Smooth muscle cell (in vitro differentiated cells): Measurements from ENCODE around the gene CCDC85B. TPM values are rescaled to one million over a fixed set of nuclear protein-coding genes. Genes with fewer than 3 reads are reported as not detected.

Experiments
- DNase-seq: peaks from one replicate; lab custom pipeline; 2025; ENCODE audit not compliant: unreplicated experiment; lab: John Stamatoyannopoulos, UW
- H2AFZ ChIP-seq: fragments of 200-600 bp; sonication (generic); 2 replicates; pipeline ENCODE4 v1.6.0; 2016; ENCODE audit warnings: antibody characterized with exemption, low read depth, mild to moderate bottlenecking
- H3F3A ChIP-seq: fragments of 200-600 bp; sonication (generic); 2 replicates; pipeline ENCODE4 v1.6.0; 2017; ENCODE audit warnings: antibody characterized with exemption, low read depth
- H3K27ac ChIP-seq: fragments of 200-600 bp; sonication (generic); 2 replicates; pipeline ENCODE4 v1.5.1; 2016; ENCODE audit warnings: low read depth, mild to moderate bottlenecking
- H3K27me3 ChIP-seq: fragments of 200-600 bp; sonication (generic); 2 replicates; pipeline ENCODE4 v1.6.1; 2016; ENCODE audit warnings: low read depth, mild to moderate bottlenecking
- H3K36me3 ChIP-seq: fragments of 200-600 bp; sonication (generic); 2 replicates; pipeline ENCODE4 v1.5.1; 2016; ENCODE audit warnings: low read depth
- H3K4me1 ChIP-seq: fragments of 200-600 bp; sonication (generic); 2 replicates; pipeline ENCODE4 v1.5.1; 2016; ENCODE audit warnings: low read depth
- H3K4me2 ChIP-seq: fragments of 200-600 bp; sonication (generic); 2 replicates; pipeline ENCODE4 v1.6.0; 2016; ENCODE audit warnings: mild to moderate bottlenecking
- H3K4me3 ChIP-seq: fragments of 200-600 bp; sonication (generic); 2 replicates; pipeline ENCODE4 v1.5.1; 2016; ENCODE audit warnings: mild to moderate bottlenecking
- H3K79me2 ChIP-seq: fragments of 200-600 bp; sonication (generic); 2 replicates; pipeline ENCODE4 v1.6.0; 2016; ENCODE audit warnings: low read depth, mild to moderate bottlenecking
- H3K9ac ChIP-seq: fragments of 200-600 bp; sonication (generic); 2 replicates; pipeline ENCODE4 v1.6.0; 2016; ENCODE audit warnings: low read depth
- H3K9me3 ChIP-seq: fragments of 200-600 bp; sonication (generic); replicated peaks from 2 replicates; pipeline ENCODE4 v1.5.1; 2016; ENCODE audit warnings: low read depth
- H4K20me1 ChIP-seq: fragments of 200-600 bp; sonication (generic); 2 replicates; pipeline ENCODE4 v1.6.0; 2016; ENCODE audit warnings: low read depth
- WGBS: methylation state at CpG from one replicate; pipeline ENCODE4 v1.1.7; 2016; ENCODE audit warnings: low lambda C conversion rate; 5-methylcytosine and 5-hydroxymethylcytosine counted together
- polyA plus RNA-seq: library from polyadenylated mRNA; unstranded; fragments of >200 nt; fragmentation: Nextera tagmentation; extraction: Ambion mirVana; gene quantifications from 2 replicates; pipeline ENCODE4 v1.2.1, GENCODE V29; 2016
- total RNA-seq: library from RNA; depleted of rRNA; stranded (reverse); fragments of >200 nt; gene quantifications from 2 replicates; pipeline ENCODE4 v1.2.3, GENCODE V29; 2014
- TF ChIP-seq, protein P1 (sequence below): fragments of 200-600 bp; sonication (generic); IDR thresholded peaks from 2 replicates; pipeline ENCODE4 v1.5.1; 2017; ENCODE audit warnings: borderline replicate concordance, mild to moderate bottlenecking, antibody characterized with exemption; ENCODE audit not compliant: insufficient read depth, poor library complexity, severe bottlenecking

Gene CCDC85B
- total and polyA plus RNA-seq, 2 experiments from 2014 or later, result 19.5 to 55.7 TPM

DNA sequence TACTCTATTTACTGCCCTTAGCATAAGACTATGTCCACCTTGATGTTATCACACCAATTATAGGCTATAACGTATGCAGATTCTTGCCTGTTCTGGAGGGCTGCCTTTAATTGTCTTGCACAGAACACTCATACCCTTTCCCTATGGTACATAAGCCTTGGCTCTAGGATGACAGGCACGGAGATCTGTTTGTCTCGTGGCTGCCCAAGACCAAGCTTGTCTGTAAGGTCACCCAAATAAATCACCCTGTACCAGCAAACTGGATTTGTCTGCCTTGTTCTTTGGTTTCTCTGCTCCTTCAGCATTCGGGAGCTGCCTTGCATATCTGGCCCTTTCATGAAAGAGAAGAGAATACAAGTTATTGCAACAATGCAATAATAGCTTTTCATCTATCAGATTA, 47.3 kb downstream of the CCDC85B start:
- no peak overlapping the region for H2AFZ ChIP-seq
- no peaks in the 10 kb centered on the region for H3K79me2 ChIP-seq
- H3K4me1 ChIP-seq, result no peaks in the 10 kb centered on the region
- H3K4me2 ChIP-seq, result no peak overlapping the region
- H4K20me1 ChIP-seq, result no peaks in the 10 kb centered on the region
- no peak overlapping the region for H3K4me3 ChIP-seq
- H3F3A ChIP-seq, result no peaks in the 10 kb centered on the region
- H3K36me3 ChIP-seq, result no peaks in the 10 kb centered on the region
- DNase-seq, result no peak
- 55% methylated on average over 4 of the region's 4 CpGs for WGBS
- no peak overlapping the region for H3K27ac ChIP-seq
- TF ChIP-seq, protein P1, sequence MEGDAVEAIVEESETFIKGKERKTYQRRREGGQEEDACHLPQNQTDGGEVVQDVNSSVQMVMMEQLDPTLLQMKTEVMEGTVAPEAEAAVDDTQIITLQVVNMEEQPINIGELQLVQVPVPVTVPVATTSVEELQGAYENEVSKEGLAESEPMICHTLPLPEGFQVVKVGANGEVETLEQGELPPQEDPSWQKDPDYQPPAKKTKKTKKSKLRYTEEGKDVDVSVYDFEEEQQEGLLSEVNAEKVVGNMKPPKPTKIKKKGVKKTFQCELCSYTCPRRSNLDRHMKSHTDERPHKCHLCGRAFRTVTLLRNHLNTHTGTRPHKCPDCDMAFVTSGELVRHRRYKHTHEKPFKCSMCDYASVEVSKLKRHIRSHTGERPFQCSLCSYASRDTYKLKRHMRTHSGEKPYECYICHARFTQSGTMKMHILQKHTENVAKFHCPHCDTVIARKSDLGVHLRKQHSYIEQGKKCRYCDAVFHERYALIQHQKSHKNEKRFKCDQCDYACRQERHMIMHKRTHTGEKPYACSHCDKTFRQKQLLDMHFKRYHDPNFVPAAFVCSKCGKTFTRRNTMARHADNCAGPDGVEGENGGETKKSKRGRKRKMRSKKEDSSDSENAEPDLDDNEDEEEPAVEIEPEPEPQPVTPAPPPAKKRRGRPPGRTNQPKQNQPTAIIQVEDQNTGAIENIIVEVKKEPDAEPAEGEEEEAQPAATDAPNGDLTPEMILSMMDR, result no peak
- no peak overlapping the region for H3K9ac ChIP-seq
- H3K27me3 ChIP-seq, result no peaks in the 10 kb centered on the region
- no peaks in the 10 kb centered on the region for H3K9me3 ChIP-seq

Other genes with a start within 250 kb of the CCDC85B start
- gene RELA, start 227.8 kb upstream of the CCDC85B start, total RNA-seq, result 41.7 and 48.1 TPM in 2 replicates
- 82.8 and 98.4 TPM in 2 replicates for gene RELA, start 227.8 kb upstream of the CCDC85B start, polyA plus RNA-seq
- gene KAT5, start 178.4 kb upstream of the CCDC85B start, total RNA-seq, result 37.0 and 40.1 TPM in 2 replicates
- 38.8 and 45.1 TPM in 2 replicates for gene KAT5, start 178.4 kb upstream of the CCDC85B start, polyA plus RNA-seq
- gene RNASEH2C, start 169.9 kb upstream of the CCDC85B start, total RNA-seq, result 20.9 and 30.0 TPM in 2 replicates
- 51.7 and 56.8 TPM in 2 replicates for gene RNASEH2C, start 169.9 kb upstream of the CCDC85B start, polyA plus RNA-seq
- gene AP5B1, start 109.7 kb upstream of the CCDC85B start, total RNA-seq, result 5.4 and 6.2 TPM in 2 replicates
- gene AP5B1, start 109.7 kb upstream of the CCDC85B start, polyA plus RNA-seq, result 7.7 and 11.6 TPM in 2 replicates
- 7.8 and 8.3 TPM in 2 replicates for gene OVOL1, start 103.6 kb upstream of the CCDC85B start, total RNA-seq
- gene OVOL1, start 103.6 kb upstream of the CCDC85B start, polyA plus RNA-seq, result 3.1 and 16.8 TPM in 2 replicates
- 0.63 and 1.2 TPM in 2 replicates for gene SNX32, start 56.7 kb upstream of the CCDC85B start, total RNA-seq
- 1.1 and 3.3 TPM in 2 replicates for gene SNX32, start 56.7 kb upstream of the CCDC85B start, polyA plus RNA-seq
- gene CFL1, start 32.5 kb upstream of the CCDC85B start, total RNA-seq, result 1,233 and 1,255 TPM in 2 replicates
- gene CFL1, start 32.5 kb upstream of the CCDC85B start, polyA plus RNA-seq, result 3,052 and 3,080 TPM in 2 replicates
- 21.7 and 35.1 TPM in 2 replicates for gene MUS81, start 30.2 kb upstream of the CCDC85B start, total RNA-seq
- gene MUS81, start 30.2 kb upstream of the CCDC85B start, polyA plus RNA-seq, result 39.6 and 61.1 TPM in 2 replicates
- 99.7 and 103 TPM in 2 replicates for gene EFEMP2, start 17.9 kb upstream of the CCDC85B start, total RNA-seq
- 328 and 362 TPM in 2 replicates for gene EFEMP2, start 17.9 kb upstream of the CCDC85B start, polyA plus RNA-seq
- not detected in 2 replicates for gene CTSW, start 10.8 kb upstream of the CCDC85B start, total RNA-seq
- gene CTSW, start 10.8 kb upstream of the CCDC85B start, polyA plus RNA-seq, result 0.52 TPM in 1 of 2 replicates, not detected in the other
- 109 and 118 TPM in 2 replicates for gene FIBP, start 2.2 kb upstream of the CCDC85B start, total RNA-seq
- 111 and 114 TPM in 2 replicates for gene FIBP, start 2.2 kb upstream of the CCDC85B start, polyA plus RNA-seq
- gene FOSL1, start 9.7 kb downstream of the CCDC85B start, total RNA-seq, result 12.5 and 15.8 TPM in 2 replicates
- 26.1 and 49.8 TPM in 2 replicates for gene FOSL1, start 9.7 kb downstream of the CCDC85B start, polyA plus RNA-seq
- 32.0 and 41.2 TPM in 2 replicates for gene C11orf68, start 28.4 kb downstream of the CCDC85B start, total RNA-seq
- 90.8 and 99.5 TPM in 2 replicates for gene C11orf68, start 28.4 kb downstream of the CCDC85B start, polyA plus RNA-seq
- gene DRAP1, start 28.8 kb downstream of the CCDC85B start, total RNA-seq, result 73.9 and 79.3 TPM in 2 replicates
- gene DRAP1, start 28.8 kb downstream of the CCDC85B start, polyA plus RNA-seq, result 276 and 278 TPM in 2 replicates
- 0.27 TPM in 1 of 2 replicates, not detected in the other for gene TSGA10IP, start 54.8 kb downstream of the CCDC85B start, total RNA-seq
- 1.5 TPM in 2 replicates for gene TSGA10IP, start 54.8 kb downstream of the CCDC85B start, polyA plus RNA-seq
- gene SART1, start 71.1 kb downstream of the CCDC85B start, total RNA-seq, result 13.0 and 22.5 TPM in 2 replicates
- gene SART1, start 71.1 kb downstream of the CCDC85B start, polyA plus RNA-seq, result 61.4 and 62.5 TPM in 2 replicates
- gene EIF1AD, start 111.5 kb downstream of the CCDC85B start, total RNA-seq, result 29.3 and 32.0 TPM in 2 replicates
- 26.6 and 29.3 TPM in 2 replicates for gene EIF1AD, start 111.5 kb downstream of the CCDC85B start, polyA plus RNA-seq
- gene BANF1, start 111.8 kb downstream of the CCDC85B start, total RNA-seq, result 42.9 and 61.7 TPM in 2 replicates
- 269 and 274 TPM in 2 replicates for gene BANF1, start 111.8 kb downstream of the CCDC85B start, polyA plus RNA-seq
- 54.1 and 97.0 TPM in 2 replicates for gene CST6, start 121.3 kb downstream of the CCDC85B start, total RNA-seq
- gene CST6, start 121.3 kb downstream of the CCDC85B start, polyA plus RNA-seq, result 37.6 and 118 TPM in 2 replicates
- gene CATSPER1, start 135.8 kb downstream of the CCDC85B start, total RNA-seq, result not detected in 2 replicates
- 0.55 and 1.7 TPM in 2 replicates for gene CATSPER1, start 135.8 kb downstream of the CCDC85B start, polyA plus RNA-seq
- gene GAL3ST3, start 158.5 kb downstream of the CCDC85B start, total RNA-seq, result 0.27 TPM in 1 of 2 replicates, not detected in the other
- 0.23 TPM in 1 of 2 replicates, not detected in the other for gene GAL3ST3, start 158.5 kb downstream of the CCDC85B start, polyA plus RNA-seq
- 104 and 125 TPM in 2 replicates for gene SF3B2, start 161.7 kb downstream of the CCDC85B start, total RNA-seq
- 182 and 203 TPM in 2 replicates for gene SF3B2, start 161.7 kb downstream of the CCDC85B start, polyA plus RNA-seq
- gene PACS1, start 179.6 kb downstream of the CCDC85B start, total RNA-seq, result 48.0 and 87.6 TPM in 2 replicates
- 139 and 140 TPM in 2 replicates for gene PACS1, start 179.6 kb downstream of the CCDC85B start, polyA plus RNA-seq